Neural progenitor cell (in vitro differentiated cells): ENCODE measurements around the gene FAAP100. TPM values are rescaled to one million over a fixed set of nuclear protein-coding genes. Genes with fewer than 3 reads are reported as not detected.

Experiments used
- DNase-seq: peaks from one replicate; pipeline ENCODE4 v3.0.0-alpha.2; 2016; ENCODE audit warnings: low spot score
- H2AFZ ChIP-seq: fragments of 200-600 bp; sonication (generic); replicated peaks from 2 replicates; pipeline ENCODE4 v1.6.1; 2016; ENCODE audit warnings: antibody characterized with exemption
- H3F3A ChIP-seq: fragments of 200-600 bp; sonication (generic); 2 replicates; pipeline ENCODE4 v1.6.1; 2016; ENCODE audit warnings: antibody characterized with exemption, low read depth
- H3K27ac ChIP-seq: fragments of 200-600 bp; sonication (generic); 2 replicates; pipeline ENCODE4 v1.5.1; 2016; ENCODE audit warnings: mild to moderate bottlenecking
- H3K27me3 ChIP-seq: fragments of 200-600 bp; sonication (generic); 2 replicates; pipeline ENCODE4 v1.6.1; 2016; ENCODE audit warnings: mild to moderate bottlenecking, moderate library complexity
- H3K36me3 ChIP-seq: fragments of 200-600 bp; sonication (generic); 2 replicates; pipeline ENCODE4 v1.5.1; 2016
- H3K4me1 ChIP-seq: fragments of 200-600 bp; sonication (generic); 2 replicates; pipeline ENCODE4 v1.6.1; 2016; ENCODE audit warnings: mixed run types
- H3K4me2 ChIP-seq: fragments of 200-600 bp; sonication (generic); 2 replicates; pipeline ENCODE4 v1.6.1; 2016
- H3K4me3 ChIP-seq: fragments of 200-600 bp; sonication (generic); 2 replicates; pipeline ENCODE4 v1.5.1; 2016
- H3K79me2 ChIP-seq: fragments of 200-600 bp; sonication (generic); 2 replicates; pipeline ENCODE4 v1.6.1; 2016; ENCODE audit warnings: low read depth
- H3K9ac ChIP-seq: fragments of 200-600 bp; sonication (generic); 2 replicates; pipeline ENCODE4 v1.6.1; 2016
- H3K9me3 ChIP-seq: fragments of 200-600 bp; sonication (generic); 2 replicates; pipeline ENCODE4 v1.5.1; 2016; ENCODE audit warnings: low read depth
- H4K20me1 ChIP-seq: fragments of 200-600 bp; sonication (generic); 2 replicates; pipeline ENCODE4 v1.6.1; 2016; ENCODE audit warnings: low read depth
- H3K27ac Mint-ChIP-seq: 3 replicates; pipeline ENCODE4 v1.8.0; 2021; ENCODE audit warnings: mixed read lengths
- H3K27me3 Mint-ChIP-seq: 2 replicates; pipeline ENCODE4 v1.8.0; 2022; ENCODE audit warnings: low read depth, mild to moderate bottlenecking, inconsistent platforms, moderate library complexity, mixed read lengths; ENCODE audit not compliant: insufficient read depth
- H3K36me3 Mint-ChIP-seq: 3 replicates; pipeline ENCODE4 v1.8.0; 2021; ENCODE audit warnings: mixed read lengths
- H3K4me1 Mint-ChIP-seq: 3 replicates; pipeline ENCODE4 v1.8.0; 2021; ENCODE audit warnings: mixed read lengths
- H3K4me3 Mint-ChIP-seq: 3 replicates; pipeline ENCODE4 v1.8.0; 2021; ENCODE audit warnings: mild to moderate bottlenecking, moderate library complexity, mixed read lengths
- H3K9me3 Mint-ChIP-seq: 3 replicates; pipeline ENCODE4 v1.8.0; 2020; ENCODE audit warnings: mixed read lengths
- EZH2 ChIP-seq: fragments of 200-600 bp; sonication (generic); IDR thresholded peaks from 2 replicates; pipeline ENCODE4 v1.6.1; 2017; ENCODE audit warnings: antibody characterized with exemption, mild to moderate bottlenecking, moderate library complexity
- EZH2phosphoT487 ChIP-seq: fragments of 200-600 bp; sonication (generic); IDR thresholded peaks from 2 replicates; pipeline ENCODE4 v1.6.1; 2017; ENCODE audit warnings: antibody characterized with exemption
- total RNA-seq: library from RNA; depleted of rRNA; stranded (reverse); fragments of >200 nt; gene quantifications from 2 replicates; pipeline ENCODE4 v1.2.3, GENCODE V29; 2015; ENCODE audit warnings: low replicate concordance
- TF ChIP-seq, protein P1 (sequence below): fragments of 200-600 bp; sonication (generic); IDR thresholded peaks from 2 replicates; pipeline ENCODE4 v1.5.1; 2017; ENCODE audit warnings: antibody characterized with exemption, mild to moderate bottlenecking

Gene FAAP100
- total RNA-seq, 1 donor from 2014 or later, result 9.7 TPM

DNA sequence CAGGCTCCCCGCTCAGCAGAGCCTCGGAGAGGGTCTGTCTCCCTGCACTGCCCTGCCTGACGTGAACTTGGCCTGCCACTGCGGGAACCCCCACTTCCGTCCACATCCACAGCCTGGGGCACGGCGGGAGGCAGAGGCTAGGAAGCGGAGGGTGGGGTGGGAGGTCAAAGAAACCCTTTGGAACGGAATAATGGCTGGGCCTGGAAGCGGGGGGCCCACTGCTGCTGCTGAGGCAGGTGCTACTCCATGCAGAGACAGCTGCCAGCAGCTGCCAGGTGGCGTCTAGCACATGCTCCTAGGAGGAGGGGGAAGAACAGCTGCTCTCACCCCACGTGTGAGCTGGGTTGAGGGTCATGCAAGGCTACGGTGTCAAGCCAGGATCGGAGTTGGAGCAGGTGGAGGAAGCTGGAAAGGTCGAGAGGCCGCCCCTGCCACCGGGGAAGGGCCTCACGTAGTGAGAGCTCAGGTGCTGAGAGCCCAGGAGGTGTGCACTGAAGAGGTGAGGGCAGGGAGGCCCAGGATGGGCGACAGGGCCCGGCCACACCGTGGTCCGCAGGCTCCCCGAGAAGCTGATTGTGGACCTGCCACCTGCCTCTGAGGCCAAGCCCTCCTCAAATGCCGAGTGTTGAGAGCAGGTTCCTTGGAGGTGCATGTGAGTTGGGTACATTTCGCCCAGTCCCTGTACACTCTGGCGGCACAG lies 14.1 kb downstream of the FAAP100 start:
- no peaks in the 10 kb centered on the region for H3K36me3 ChIP-seq
- H3K9me3 ChIP-seq, result no peaks in the 10 kb centered on the region
- peaks cover 5% of the 10 kb centered on the region for H3K36me3 Mint-ChIP-seq
- no peak for DNase-seq
- peak overlapping the region; percentile 35 for H3K27ac Mint-ChIP-seq
- peak overlapping the region; percentile 36 for H3K4me3 Mint-ChIP-seq
- no peak overlapping the region for H3K4me2 ChIP-seq
- no peaks in the 10 kb centered on the region for H3K79me2 ChIP-seq
- H3K4me1 Mint-ChIP-seq, result peaks cover 7% of the 10 kb centered on the region
- H3K27ac ChIP-seq, result no peak overlapping the region
- peaks cover 17% of the 10 kb centered on the region for H4K20me1 ChIP-seq
- peaks cover 2% of the 10 kb centered on the region for H3K9me3 Mint-ChIP-seq
- H3K4me1 ChIP-seq, result peaks cover 3% of the 10 kb centered on the region
- no peak overlapping the region for H2AFZ ChIP-seq
- TF ChIP-seq, protein P1, sequence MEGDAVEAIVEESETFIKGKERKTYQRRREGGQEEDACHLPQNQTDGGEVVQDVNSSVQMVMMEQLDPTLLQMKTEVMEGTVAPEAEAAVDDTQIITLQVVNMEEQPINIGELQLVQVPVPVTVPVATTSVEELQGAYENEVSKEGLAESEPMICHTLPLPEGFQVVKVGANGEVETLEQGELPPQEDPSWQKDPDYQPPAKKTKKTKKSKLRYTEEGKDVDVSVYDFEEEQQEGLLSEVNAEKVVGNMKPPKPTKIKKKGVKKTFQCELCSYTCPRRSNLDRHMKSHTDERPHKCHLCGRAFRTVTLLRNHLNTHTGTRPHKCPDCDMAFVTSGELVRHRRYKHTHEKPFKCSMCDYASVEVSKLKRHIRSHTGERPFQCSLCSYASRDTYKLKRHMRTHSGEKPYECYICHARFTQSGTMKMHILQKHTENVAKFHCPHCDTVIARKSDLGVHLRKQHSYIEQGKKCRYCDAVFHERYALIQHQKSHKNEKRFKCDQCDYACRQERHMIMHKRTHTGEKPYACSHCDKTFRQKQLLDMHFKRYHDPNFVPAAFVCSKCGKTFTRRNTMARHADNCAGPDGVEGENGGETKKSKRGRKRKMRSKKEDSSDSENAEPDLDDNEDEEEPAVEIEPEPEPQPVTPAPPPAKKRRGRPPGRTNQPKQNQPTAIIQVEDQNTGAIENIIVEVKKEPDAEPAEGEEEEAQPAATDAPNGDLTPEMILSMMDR, result no peak
- TF ChIP-seq EZH2, result no peak
- TF ChIP-seq EZH2phosphoT487, result no peak
- H3F3A ChIP-seq, result no peaks in the 10 kb centered on the region
- H3K9ac ChIP-seq, result no peak overlapping the region
- H3K4me3 ChIP-seq, result no peak overlapping the region
- peaks cover 6% of the 10 kb centered on the region for H3K27me3 Mint-ChIP-seq
- H3K27me3 ChIP-seq, result peaks cover 49% of the 10 kb centered on the region

DNA sequence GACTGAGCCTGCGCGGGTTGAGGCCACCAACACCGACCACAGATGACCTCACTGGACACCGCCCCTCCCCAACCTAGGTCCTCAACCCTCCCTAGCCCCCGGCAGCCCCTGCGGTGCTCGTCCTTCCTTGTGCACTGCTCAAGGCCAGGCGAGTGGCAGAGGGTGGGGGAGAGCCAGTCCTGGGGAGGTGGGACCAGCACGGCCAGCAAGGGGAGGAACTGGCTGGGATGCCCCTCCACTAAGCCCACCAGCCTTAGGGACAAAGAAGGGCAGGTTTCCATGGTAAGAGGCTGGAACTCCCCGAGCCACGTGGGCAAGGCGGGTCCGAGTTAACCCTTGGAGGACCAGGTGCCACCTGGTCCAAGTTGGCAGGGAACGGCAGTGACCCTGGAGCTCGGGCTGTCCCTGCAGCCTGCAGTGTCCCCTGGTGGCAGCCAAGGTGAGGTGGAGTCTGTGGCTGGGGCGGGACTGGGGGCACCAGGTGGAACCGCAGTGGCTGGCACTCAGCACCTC lies 14.8 kb downstream of the FAAP100 start:
- H3K9ac ChIP-seq, result no peak overlapping the region
- Mint-ChIP-seq H3K9me3 (peaks cover 2% of the 10 kb centered on the region), H3K4me3 (no peak overlapping the region), H3K4me1 (peaks cover 7% of the 10 kb centered on the region), H3K27ac (no peak overlapping the region), H3K27me3 (peaks cover 6% of the 10 kb centered on the region), H3K36me3 (peaks cover 5% of the 10 kb centered on the region)
- no peak overlapping the region for H2AFZ ChIP-seq
- H3K79me2 ChIP-seq, result no peaks in the 10 kb centered on the region
- TF ChIP-seq EZH2phosphoT487 (no peak), EZH2 (peak; percentile 6)
- TF ChIP-seq, protein P1, result peak; percentile 65
- H3K9me3 ChIP-seq, result no peaks in the 10 kb centered on the region
- peak; percentile 70 for DNase-seq
- peaks cover 17% of the 10 kb centered on the region for H4K20me1 ChIP-seq
- H3F3A ChIP-seq, result no peaks in the 10 kb centered on the region
- H3K36me3 ChIP-seq, result no peaks in the 10 kb centered on the region
- H3K27ac ChIP-seq, result no peak overlapping the region
- H3K27me3 ChIP-seq, result peaks cover 53% of the 10 kb centered on the region
- H3K4me1 ChIP-seq, result peaks cover 3% of the 10 kb centered on the region
- peak overlapping the region; percentile 61 for H3K4me2 ChIP-seq
- peak overlapping the region; percentile 13 for H3K4me3 ChIP-seq

DNA sequence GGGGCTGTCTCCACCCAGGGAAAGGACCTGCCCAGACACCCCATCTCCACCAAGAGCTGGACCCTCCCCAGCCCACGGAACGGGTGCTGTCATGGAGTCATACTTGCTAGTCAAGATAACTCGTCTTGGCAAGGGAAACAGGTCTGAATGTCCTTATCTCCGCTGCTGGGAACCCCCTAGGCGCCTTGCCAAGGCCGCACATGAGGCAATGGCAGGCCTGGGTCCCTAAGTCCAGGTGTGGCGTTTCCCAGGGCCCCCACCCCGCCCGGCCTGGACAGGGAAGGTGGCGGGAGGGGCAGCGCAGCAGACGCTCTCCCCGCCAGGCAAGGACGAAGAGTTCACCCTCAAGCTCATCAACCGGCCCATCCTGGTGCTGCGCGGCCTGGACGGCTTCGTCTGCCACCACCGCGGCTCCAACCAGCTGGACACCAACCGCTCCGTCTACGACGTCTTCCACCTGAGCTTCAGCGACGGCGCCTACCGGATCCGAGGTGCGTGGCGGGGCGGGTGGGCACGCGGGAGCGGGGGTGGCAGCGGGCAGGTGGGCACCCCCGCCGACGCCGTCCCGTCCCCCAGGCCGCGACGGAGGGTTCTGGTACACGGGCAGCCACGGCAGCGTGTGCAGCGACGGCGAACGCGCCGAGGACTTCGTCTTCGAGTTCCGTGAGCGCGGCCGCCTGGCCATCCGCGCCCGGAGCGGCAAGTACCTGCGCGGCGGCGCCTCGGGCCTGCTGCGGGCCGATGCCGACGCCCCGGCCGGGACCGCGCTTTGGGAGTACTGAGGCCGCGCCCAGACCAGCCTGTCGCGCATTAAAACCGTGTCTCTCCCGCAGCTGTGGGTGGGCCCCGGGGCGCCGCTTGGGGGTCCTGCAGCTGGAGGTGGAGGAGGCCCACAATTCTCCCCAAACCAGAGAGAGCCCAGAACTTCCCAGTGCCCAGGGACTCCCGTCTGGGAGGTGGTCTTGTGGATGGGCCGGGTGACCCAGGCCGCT lies 15.6 kb downstream of the FAAP100 start:
- peaks cover 3% of the 10 kb centered on the region for H3K4me1 ChIP-seq
- TF ChIP-seq EZH2 (peak; percentile 86), EZH2phosphoT487 (peak; percentile 70)
- TF ChIP-seq, protein P1, result no peak
- H3K4me2 ChIP-seq, result peak overlapping the region; percentile 61
- H3K9ac ChIP-seq, result no peak overlapping the region
- H3K9me3 ChIP-seq, result no peaks in the 10 kb centered on the region
- peaks cover 2% of the 10 kb centered on the region for H3K36me3 Mint-ChIP-seq
- H3K9me3 Mint-ChIP-seq, result peaks cover 2% of the 10 kb centered on the region
- no peak overlapping the region for H3K4me3 Mint-ChIP-seq
- peaks cover 6% of the 10 kb centered on the region for H3K27me3 Mint-ChIP-seq
- H3K27ac Mint-ChIP-seq, result no peak overlapping the region
- H3K79me2 ChIP-seq, result no peaks in the 10 kb centered on the region
- H3K4me3 ChIP-seq, result peak overlapping the region; percentile 13
- H3K27me3 ChIP-seq, result peaks cover 53% of the 10 kb centered on the region
- no peaks in the 10 kb centered on the region for H3K36me3 ChIP-seq
- peak; percentile 52 for DNase-seq
- peaks cover 17% of the 10 kb centered on the region for H4K20me1 ChIP-seq
- H2AFZ ChIP-seq, result no peak overlapping the region
- no peaks in the 10 kb centered on the region for H3F3A ChIP-seq
- H3K27ac ChIP-seq, result no peak overlapping the region
- H3K4me1 Mint-ChIP-seq, result peaks cover 7% of the 10 kb centered on the region
